HCT116 (cell line): ENCODE data around the gene HOXA13. TPM values are rescaled to one million over a fixed set of nuclear protein-coding genes. Genes with fewer than 3 reads are reported as not detected.
A peak's percentile ranks its signal among the peaks of the same experiment; 100 is the strongest.

Experiments used
- ATAC-seq: fragments of 200-7000 bp; cut with Tn5 transposase; 2 replicates; pipeline ENCODE4 v1.9.1; 2020; ENCODE audit warnings: mild to moderate bottlenecking, moderate library complexity
- BruUV-seq: library from RNA; stranded (reverse); fragments of 400-500 nt; replicated peaks from 2 replicates; lab custom pipeline; 2021; lab: Mats Ljungman, UMichigan
- CTCF ChIA-PET: fragments of 300-600 bp; sonication (Branson Sonifier 250); formaldehyde crosslinking; loops from one replicate; lab custom pipeline; 2021; ENCODE audit warnings: antibody characterized with exemption; lab: Charles Lee
- POLR2A ChIA-PET: fragments of 300-600, 350-600 bp; sonication (Branson Sonifier 250); formaldehyde crosslinking; loops from one replicate; lab custom pipeline; 2021; ENCODE audit warnings: antibody characterized with exemption; lab: Charles Lee
- RAD21 ChIA-PET, 2 experiments: fragments of 300-600 bp; sonication (Branson Sonifier 250); formaldehyde crosslinking; loops; one replicate each; lab custom pipeline; 2023; ENCODE audit warnings: low total read pairs in 2 of 2; ENCODE audit not compliant: uncharacterized antibody in 2 of 2, unreplicated experiment in 2 of 2, low non-redundant PET in 1 of 2; lab: Charles Lee
- DNase-seq: peaks from one replicate; pipeline ENCODE4 v3.0.0-alpha.2; 2010; ENCODE audit warnings: low read depth, low spot score
- H2AFZ ChIP-seq: fragments of 200-600 bp; shearing (Covaris generic), sonication (generic); 2 replicates; pipeline ENCODE4 v1.6.1; 2017; ENCODE audit warnings: low read depth, mixed run types, mixed read lengths, antibody characterized with exemption, low read length; ENCODE audit not compliant: poor library complexity, severe bottlenecking
- H3K27ac ChIP-seq: 2 replicates; pipeline ENCODE4 v1.5.1; 2012; ENCODE audit warnings: low read depth, low read length
- H3K27me3 ChIP-seq: fragments of 200-600 bp; sonication (generic); 2 replicates; pipeline ENCODE4 v1.6.1; 2016; ENCODE audit warnings: mixed run types, low read length, mixed read lengths; ENCODE audit not compliant: insufficient read depth
- H3K36me3 ChIP-seq, 2 experiments: fragments of 200-500 bp in 1 of 2; fragments of 200-600 bp in 1 of 2; sonication (Bioruptor generic) in 1 of 2; sonication (generic) in 1 of 2; 2 replicates each; pipeline versions ENCODE4 v1.5.1 to v1.6.1; 2014 to 2016; ENCODE audit warnings: low read length in 2 of 2, inconsistent platforms in 1 of 2, mixed read lengths in 1 of 2, mixed run types in 1 of 2; ENCODE audit not compliant: insufficient read depth in 2 of 2, control insufficient read depth in 1 of 2
- H3K4me1 ChIP-seq, 2 experiments: fragments of 200-600 bp in 1 of 2; sonication (generic) in 1 of 2; 2 replicates each; pipeline versions ENCODE4 v1.5.1 to v1.6.1; 2012 to 2017; ENCODE audit warnings: low read length in 2 of 2, inconsistent platforms in 1 of 2, mild to moderate bottlenecking in 1 of 2, mixed read lengths in 1 of 2, mixed run types in 1 of 2, moderate library complexity in 1 of 2; ENCODE audit not compliant: insufficient read depth in 2 of 2, control insufficient read depth in 1 of 2
- H3K4me2 ChIP-seq: fragments of 200-600 bp; sonication (generic); 2 replicates; pipeline ENCODE4 v1.6.1; 2017; ENCODE audit warnings: mixed run types, low read length, mixed read lengths
- H3K4me3 ChIP-seq, 2 experiments: fragments of 200-600 bp in 1 of 2; sonication (generic) in 1 of 2; replicated peaks in 1 of 2; 2 replicates each; pipeline ENCODE4 v1.5.1; 2011 to 2016; ENCODE audit warnings: low read length in 2 of 2, control low read depth in 1 of 2, low read depth in 1 of 2, mild to moderate bottlenecking in 1 of 2, mixed read lengths in 1 of 2, mixed run types in 1 of 2
- H3K79me2 ChIP-seq: fragments of 200-600 bp; sonication (generic); 2 replicates; pipeline ENCODE4 v1.6.1; 2017; ENCODE audit warnings: mild to moderate bottlenecking, mixed run types, low read length, moderate library complexity, mixed read lengths; ENCODE audit not compliant: insufficient read depth
- H3K9ac ChIP-seq: fragments of 200-600 bp; sonication (generic); 2 replicates; pipeline ENCODE4 v1.6.1; 2016; ENCODE audit warnings: low read length, mixed read lengths
- H3K9me2 ChIP-seq: fragments of 200-600 bp; sonication (generic), shearing (Covaris generic); 2 replicates; pipeline ENCODE4 v1.6.1; 2017; ENCODE audit warnings: mixed run types, mild to moderate bottlenecking, moderate library complexity; ENCODE audit not compliant: insufficient read depth
- H3K9me3 ChIP-seq, 2 experiments: fragments of 200-500 bp in 1 of 2; fragments of 200-600 bp in 1 of 2; sonication (Bioruptor generic) in 1 of 2; sonication (generic) in 1 of 2; 2 replicates each; pipeline ENCODE4 v1.6.1; 2014 to 2017; ENCODE audit warnings: low read length in 2 of 2, mixed read lengths in 2 of 2, inconsistent platforms in 1 of 2, low read depth in 1 of 2, mild to moderate bottlenecking in 1 of 2, mixed run types in 1 of 2, moderate library complexity in 1 of 2; ENCODE audit not compliant: control insufficient read depth in 1 of 2, insufficient read depth in 1 of 2
- H4K20me1 ChIP-seq: fragments of 200-600 bp; sonication (generic), shearing (Covaris generic); 2 replicates; pipeline ENCODE4 v1.6.1; 2017; ENCODE audit warnings: mixed run types, mild to moderate bottlenecking, moderate library complexity; ENCODE audit not compliant: insufficient read depth
- CTCF ChIP-seq, 3 experiments: fragments of 200-600 bp in 1 of 3; sonication (generic) in 1 of 3; IDR thresholded peaks in 2 of 3; conservative IDR thresholded peaks in 1 of 3; 2 replicates each; pipeline ENCODE4 v1.5.1; 2012 to 2017; ENCODE audit warnings: low read depth in 2 of 3, low read length in 2 of 3, antibody characterized with exemption in 1 of 3, borderline replicate concordance in 1 of 3, control low read depth in 1 of 3, mild to moderate bottlenecking in 1 of 3, mixed read lengths in 1 of 3, mixed run types in 1 of 3, moderate library complexity in 1 of 3; ENCODE audit not compliant: insufficient read depth in 1 of 3
- EZH2 ChIP-seq: fragments of 200-600 bp; sonication (generic); IDR thresholded peaks from 2 replicates; pipeline ENCODE4 v1.6.1; 2017; ENCODE audit warnings: antibody characterized with exemption, mixed run types
- POLR2A ChIP-seq: IDR thresholded peaks from 2 replicates; pipeline ENCODE4 v1.7.0; 2011; ENCODE audit warnings: borderline replicate concordance; ENCODE audit not compliant: insufficient read depth, insufficient read length; ENCODE audit errors: extremely low read depth
- POLR2AphosphoS5 ChIP-seq: IDR thresholded peaks from 2 replicates; pipeline ENCODE4 v1.6.1; 2011; ENCODE audit warnings: mild to moderate bottlenecking, low read depth, low read length, moderate library complexity
- TCF7L2 ChIP-seq: IDR thresholded peaks from 2 replicates; pipeline ENCODE4 v1.7.0; 2011; ENCODE audit warnings: borderline replicate concordance, inconsistent platforms; ENCODE audit not compliant: insufficient read depth, insufficient read length; ENCODE audit errors: extremely low read depth
- YY1 ChIP-seq: IDR thresholded peaks from 2 replicates; pipeline ENCODE4 v1.6.1; 2011; ENCODE audit warnings: low read length, low read depth, moderate library complexity, mild to moderate bottlenecking; ENCODE audit not compliant: insufficient replicate concordance; ENCODE audit errors: extremely low read depth
- ZBTB33 ChIP-seq: IDR thresholded peaks from 2 replicates; pipeline ENCODE4 v1.6.1; 2011; ENCODE audit warnings: mild to moderate bottlenecking, low read length, moderate library complexity; ENCODE audit not compliant: insufficient replicate concordance; ENCODE audit errors: extremely low read depth
- ZFX ChIP-seq: fragments of 450-650 bp; IDR thresholded peaks from 2 replicates; pipeline ENCODE4 v1.6.1; 2017
- intact Hi-C: fragments of 100-400 bp; cut with micrococcal nuclease; formaldehyde crosslinking; loops from 2 replicates; pipeline ENCODE4 v1.10.0; 2022
- total RNA-seq: library from RNA; stranded (reverse); gene quantifications from one replicate; pipeline ENCODE4 v1.2.1, GENCODE V29; 2021; ENCODE audit not compliant: unreplicated experiment

Gene HOXA13
- total RNA-seq, 1 experiment from 2014 or later: 3.6 TPM

- no peaks in the 10 kb centered on the region for H3K36me3 ChIP-seq
- peak overlapping the region; percentile 77 to 84 for H3K4me3 ChIP-seq
- peak overlapping the region; percentile 89 for H3K9ac ChIP-seq
- peak overlapping the region; percentile 91 for H3K27ac ChIP-seq
- CTCF ChIA-PET: interaction anchor here (0.8 to 6.6 kb wide), 2 partner anchors 10 to 892 kb away, joined by 3 to 32 read pairs; no protein-coding TSS in a partner anchor
- POLR2A ChIA-PET: interaction anchor here (2.0 to 2.2 kb wide), 2 partner anchors 10 to 19 kb away, joined by 6 to 7 read pairs; no protein-coding TSS in a partner anchor
- H3K4me1 ChIP-seq: peaks cover 31 to 76% of the 10 kb centered on the region in 2 experiments
- no TSS peak for BruUV-seq
- H3K79me2 ChIP-seq: peaks cover 98% of the 10 kb centered on the region
- RAD21 ChIA-PET: interaction anchor here in 1 of 2 experiments (0.6 kb wide), 1 partner anchor 9 kb away, joined by 3 read pairs; no protein-coding TSS in a partner anchor
- TF ChIP-seq TCF7L2 (peak; percentile 52), EZH2 (no peak), POLR2AphosphoS5 (peak; percentile 28; the same call in 1 of the 2 replicates), YY1 (peak; percentile 4)
- H3K9me2 ChIP-seq: no peaks in the 10 kb centered on the region
- no peaks in the 10 kb centered on the region for H4K20me1 ChIP-seq
- no peak for DNase-seq
- intact Hi-C loops: loop anchor here (10.0 kb wide), 1 partner anchor 1305 kb away; no protein-coding TSS in a partner anchor
- H3K27me3 ChIP-seq: no peaks in the 10 kb centered on the region
- ATAC-seq: peak; percentile 5
- H3K9me3 ChIP-seq: no peaks in the 10 kb centered on the region
- peak overlapping the region; percentile 97 for H3K4me2 ChIP-seq
- H2AFZ ChIP-seq: no peak overlapping the region
These were observed 30.0 kb downstream of the HOXA13 start for GRCh38 chr7:27169658-27170425.

GRCh38 chr7:27168265-27168947 lies 31.5 kb downstream of the HOXA13 start:
- ATAC-seq (no peak), DNase-seq (no peak)
- intact Hi-C loops: loop anchor here (10.0 kb wide), 1 partner anchor 1304 kb away; no protein-coding TSS in a partner anchor
- no peaks in the 10 kb centered on the region for H3K36me3 ChIP-seq
- peak overlapping the region; percentile 97 for H3K4me2 ChIP-seq
- H2AFZ ChIP-seq: no peak overlapping the region
- ChIA-PET POLR2A (interaction anchor here (0.6 to 2.0 kb wide), 5 partner anchors 11 to 1527 kb away, joined by 3 to 6 read pairs (median 5); partner anchors contain the start of gene HOXA7), CTCF (interaction anchor here (1.3 to 6.6 kb wide), 2 partner anchors 11 to 487 kb away, joined by 3 to 32 read pairs; no protein-coding TSS in a partner anchor), RAD21 (no interaction called here)
- peak overlapping the region; percentile 91 for H3K27ac ChIP-seq
- no peaks in the 10 kb centered on the region for H4K20me1 ChIP-seq
- H3K9me2 ChIP-seq: no peaks in the 10 kb centered on the region
- no peaks in the 10 kb centered on the region for H3K27me3 ChIP-seq
- H3K9me3 ChIP-seq: no peaks in the 10 kb centered on the region
- peaks cover 24 to 73% of the 10 kb centered on the region in 2 experiments for H3K4me1 ChIP-seq
- peaks cover 99% of the 10 kb centered on the region for H3K79me2 ChIP-seq
- TSS peak; percentile 32 for BruUV-seq
- TF ChIP-seq CTCF (IDR thresholded peaks at IDR 0.05 in 2 of 3, conservative IDR thresholded peaks at IDR 0.05 in 1 of 3; ENCODE audit: borderline replicate concordance in 1 of 3, insufficient read depth in 1 of 3, low read depth in 2 of 3, low read length in 2 of 3): peak in 1 of 3 experiments; percentile 14; a peak in 1 of 6 replicates
- TF ChIP-seq ZBTB33: no peak
- TF ChIP-seq ZFX: peak; percentile 97
- no peak for TF ChIP-seq POLR2A
- TF ChIP-seq POLR2AphosphoS5: no peak
- peak overlapping the region; percentile 89 for H3K9ac ChIP-seq
- peak overlapping the region; percentile 77 to 84 for H3K4me3 ChIP-seq
